Middle frontal gyrus (tissue), 1 donor: ENCODE measurements around the gene LMF1.

Experiments used
- DNase-seq: peaks from one replicate; pipeline ENCODE4 v3.0.0-alpha.2; 2015; ENCODE audit warnings: low spot score; ENCODE audit errors: extremely low spot score

Gene LMF1

GRCh38 chr16:930076-930475 is 40.7 kb downstream of the LMF1 start:
- no peak for DNase-seq

GRCh38 chr16:929227-930073 is 41.3 kb downstream of the LMF1 start:
- no peak for DNase-seq

GRCh38 chr16:928526-928925 is 42.3 kb downstream of the LMF1 start:
- DNase-seq: no peak

GRCh38 chr16:927931-928330 is 42.9 kb downstream of the LMF1 start:
- no peak for DNase-seq

- no peak for DNase-seq
Measured at GRCh38 chr16:927406-927805, 43.4 kb downstream of the LMF1 start.

- DNase-seq: no peak
Measured at GRCh38 chr16:926715-927114, 44.1 kb downstream of the LMF1 start.

- no peak for DNase-seq
Measured at GRCh38 chr16:924806-925205, 46.0 kb downstream of the LMF1 start.

GRCh38 chr16:924063-924462 is 46.7 kb downstream of the LMF1 start:
- no peak for DNase-seq

- DNase-seq: no peak
Measured at GRCh38 chr16:923184-923583, 47.6 kb downstream of the LMF1 start.

GRCh38 chr16:922051-922450 is 48.7 kb downstream of the LMF1 start:
- DNase-seq: no peak

GRCh38 chr16:921321-921905 is 49.4 kb downstream of the LMF1 start:
- no peak for DNase-seq

- DNase-seq: no peak
Measured at GRCh38 chr16:920717-921116, 50.1 kb downstream of the LMF1 start.

GRCh38 chr16:920051-920681 is 50.6 kb downstream of the LMF1 start:
- DNase-seq: no peak

GRCh38 chr16:919658-920050 is 51.1 kb downstream of the LMF1 start:
- DNase-seq: no peak

- no peak for DNase-seq
Measured at GRCh38 chr16:918741-919657, 51.8 kb downstream of the LMF1 start.

GRCh38 chr16:918068-918467 is 52.7 kb downstream of the LMF1 start:
- DNase-seq: no peak

GRCh38 chr16:917591-918061 is 53.2 kb downstream of the LMF1 start:
- no peak for DNase-seq

GRCh38 chr16:916035-916799 is 54.6 kb downstream of the LMF1 start:
- no peak for DNase-seq

GRCh38 chr16:915546-915945 is 55.2 kb downstream of the LMF1 start:
- no peak for DNase-seq

- no peak for DNase-seq
Measured at GRCh38 chr16:914440-914839, 56.3 kb downstream of the LMF1 start.
